ENCODE measurements around the gene ERBB4. TPM values are rescaled to one million over a fixed set of nuclear protein-coding genes. Genes with fewer than 3 reads are reported as not detected.

ERBB4 gene
- total RNA-seq, 1 donor from 2014 or later: 22.6 TPM

DNA sequence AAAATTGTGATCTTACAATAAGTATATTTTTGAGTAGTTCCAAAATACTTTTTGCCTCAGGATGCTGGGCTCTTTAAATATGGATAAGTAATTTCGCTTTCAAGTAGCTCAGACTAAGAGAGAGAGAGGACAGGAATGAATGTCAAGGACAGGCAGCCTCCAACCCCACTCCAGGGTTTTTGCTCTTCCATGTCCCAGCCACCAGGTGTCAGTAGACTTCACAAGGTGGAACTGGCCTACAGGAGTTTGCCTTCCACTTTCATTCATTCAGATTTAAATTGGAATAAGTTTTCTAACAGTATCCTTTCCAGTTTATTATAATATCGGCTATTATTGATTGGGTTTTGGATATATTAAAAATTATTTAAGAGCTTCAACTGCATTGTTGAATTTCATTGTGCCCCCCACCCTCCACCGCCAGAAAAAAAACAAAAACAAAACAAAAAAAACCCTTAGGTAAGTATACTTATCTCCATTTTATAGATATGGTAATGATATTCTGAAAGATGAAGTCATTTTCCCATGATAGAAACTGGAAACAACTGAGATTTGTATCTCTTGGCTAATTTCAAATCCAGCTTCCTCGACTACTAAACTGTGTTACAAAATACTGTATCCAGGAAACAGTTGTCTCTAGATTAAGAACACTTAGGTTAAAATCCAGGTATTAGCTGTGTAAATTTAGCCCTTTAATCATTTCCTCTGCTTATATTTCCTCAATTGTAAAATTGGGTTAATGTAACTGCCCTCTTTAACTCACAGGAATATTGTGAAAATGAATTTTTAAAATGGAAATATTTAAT lies 793.1 kb downstream of the ERBB4 start:
- H3K4me1 ChIP-seq: no peaks in the 10 kb centered on the region
- no peaks in the 10 kb centered on the region for H3K27me3 ChIP-seq
- intact Hi-C loops (cut with DNase I): no loop called here
- H3K27ac ChIP-seq: no peak overlapping the region
- no peaks in the 10 kb centered on the region for H3K36me3 ChIP-seq
- H3K4me3 ChIP-seq: no peak overlapping the region
- TF ChIP-seq, protein P1, sequence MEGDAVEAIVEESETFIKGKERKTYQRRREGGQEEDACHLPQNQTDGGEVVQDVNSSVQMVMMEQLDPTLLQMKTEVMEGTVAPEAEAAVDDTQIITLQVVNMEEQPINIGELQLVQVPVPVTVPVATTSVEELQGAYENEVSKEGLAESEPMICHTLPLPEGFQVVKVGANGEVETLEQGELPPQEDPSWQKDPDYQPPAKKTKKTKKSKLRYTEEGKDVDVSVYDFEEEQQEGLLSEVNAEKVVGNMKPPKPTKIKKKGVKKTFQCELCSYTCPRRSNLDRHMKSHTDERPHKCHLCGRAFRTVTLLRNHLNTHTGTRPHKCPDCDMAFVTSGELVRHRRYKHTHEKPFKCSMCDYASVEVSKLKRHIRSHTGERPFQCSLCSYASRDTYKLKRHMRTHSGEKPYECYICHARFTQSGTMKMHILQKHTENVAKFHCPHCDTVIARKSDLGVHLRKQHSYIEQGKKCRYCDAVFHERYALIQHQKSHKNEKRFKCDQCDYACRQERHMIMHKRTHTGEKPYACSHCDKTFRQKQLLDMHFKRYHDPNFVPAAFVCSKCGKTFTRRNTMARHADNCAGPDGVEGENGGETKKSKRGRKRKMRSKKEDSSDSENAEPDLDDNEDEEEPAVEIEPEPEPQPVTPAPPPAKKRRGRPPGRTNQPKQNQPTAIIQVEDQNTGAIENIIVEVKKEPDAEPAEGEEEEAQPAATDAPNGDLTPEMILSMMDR (IDR thresholded peaks at IDR 0.05): peak; percentile 81
- DNase-seq (no peak), ATAC-seq (peak; percentile 94)
- no peaks in the 10 kb centered on the region for H3K9me3 ChIP-seq

DNA sequence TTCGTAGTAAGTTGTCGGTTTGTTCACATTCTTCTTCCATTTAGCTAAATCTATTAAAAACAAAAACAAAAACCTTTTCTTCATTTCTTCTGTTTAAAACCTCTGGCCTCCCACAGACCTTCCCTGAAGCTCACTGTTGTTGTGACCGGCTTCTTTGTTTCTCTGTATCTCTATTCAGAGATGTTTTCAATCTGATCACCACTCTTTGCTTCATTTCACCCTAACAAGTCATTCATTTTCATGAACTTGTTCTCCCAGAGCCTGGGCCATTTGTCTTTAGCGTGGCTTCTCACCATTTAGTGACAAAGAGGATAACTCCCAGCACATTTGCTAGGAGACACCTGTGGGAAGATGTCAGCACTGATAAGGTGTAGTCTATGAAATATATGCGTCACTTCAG lies 794.2 kb downstream of the ERBB4 start:
- Histone ChIP-seq H3K36me3 (no peaks in the 10 kb centered on the region), H3K9me3 (no peaks in the 10 kb centered on the region), H3K4me1 (no peaks in the 10 kb centered on the region), H3K27ac (no peak overlapping the region), H3K27me3 (no peaks in the 10 kb centered on the region), H3K4me3 (no peak overlapping the region)
- no peak for DNase-seq
- ATAC-seq: no peak
- TF ChIP-seq, protein P1 (IDR thresholded peaks at IDR 0.05): no peak
- intact Hi-C loops (cut with DNase I): no loop called here

DNA sequence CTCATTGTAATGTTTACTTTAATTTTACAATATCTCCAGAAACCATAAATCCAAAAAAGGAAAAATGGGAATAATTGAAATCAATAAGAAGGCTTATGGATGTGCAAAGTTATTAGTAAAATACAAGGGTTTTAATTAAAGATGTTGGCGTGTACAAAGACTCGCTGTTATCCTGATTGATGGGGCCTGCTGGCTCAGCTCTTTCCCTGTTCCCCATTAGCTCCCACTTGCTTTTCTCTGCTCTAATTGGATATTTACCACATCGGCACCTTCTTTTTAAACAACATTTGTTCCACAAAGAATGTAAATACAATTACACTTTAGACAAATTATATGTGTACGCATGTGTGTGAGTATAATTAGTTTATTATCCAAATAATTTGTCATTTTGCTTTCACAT lies 796.6 kb downstream of the ERBB4 start:
- H3K27me3 ChIP-seq: no peaks in the 10 kb centered on the region
- no peak overlapping the region for H3K27ac ChIP-seq
- H3K36me3 ChIP-seq: no peaks in the 10 kb centered on the region
- no peak overlapping the region for H3K4me3 ChIP-seq
- DNase-seq: no peak
- TF ChIP-seq, protein P1 (IDR thresholded peaks at IDR 0.05): no peak
- no peaks in the 10 kb centered on the region for H3K4me1 ChIP-seq
- H3K9me3 ChIP-seq: no peaks in the 10 kb centered on the region
- intact Hi-C loops (cut with DNase I): no loop called here
- ATAC-seq: no peak

DNA sequence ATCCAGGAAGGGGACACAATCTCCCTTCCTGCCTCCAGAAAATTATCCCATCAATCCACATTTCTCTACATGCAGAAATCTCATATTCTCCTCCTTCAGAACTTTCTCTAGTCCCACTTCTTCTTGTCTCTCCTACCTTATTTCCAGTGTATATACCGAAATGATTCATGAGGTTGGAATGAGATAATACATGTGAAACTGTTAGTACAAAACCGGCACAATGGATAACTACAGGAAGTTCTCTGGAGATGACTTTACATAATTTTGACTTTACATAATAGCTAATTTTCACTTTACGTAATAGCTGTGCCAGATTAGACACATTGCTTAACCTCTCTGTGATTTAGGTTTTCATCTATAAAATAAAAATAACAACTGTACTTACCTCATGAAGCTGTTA lies 801.3 kb downstream of the ERBB4 start:
- Histone ChIP-seq H3K27me3 (no peaks in the 10 kb centered on the region), H3K36me3 (no peaks in the 10 kb centered on the region), H3K9me3 (no peaks in the 10 kb centered on the region), H3K4me3 (no peak overlapping the region), H3K27ac (no peak overlapping the region), H3K4me1 (no peaks in the 10 kb centered on the region)
- TF ChIP-seq, protein P1 (IDR thresholded peaks at IDR 0.05): no peak
- no peak for DNase-seq
- intact Hi-C loops (cut with DNase I): no loop called here
- no peak for ATAC-seq

DNA sequence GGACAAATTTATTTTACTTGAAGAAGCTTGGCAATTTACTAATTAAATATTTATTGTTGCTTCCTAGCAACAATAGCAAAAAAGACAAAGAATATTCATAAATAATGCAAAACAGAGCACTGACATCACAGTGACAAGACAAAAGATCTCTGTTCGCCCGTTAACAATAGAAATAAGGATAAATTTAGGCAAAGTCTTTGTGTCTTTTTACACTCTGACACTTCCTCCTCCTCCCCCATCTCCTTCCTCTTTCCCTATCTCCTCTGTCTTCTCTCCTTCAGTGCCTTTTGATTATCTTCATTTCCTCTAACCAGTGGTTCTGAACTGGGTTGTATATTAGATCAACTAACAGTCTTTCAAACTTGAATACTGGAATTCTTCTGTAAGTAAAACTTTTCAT lies 808.4 kb downstream of the ERBB4 start:
- TF ChIP-seq, protein P1 (IDR thresholded peaks at IDR 0.05): no peak
- DNase-seq: no peak
- Histone ChIP-seq H3K27ac (no peak overlapping the region), H3K36me3 (no peaks in the 10 kb centered on the region), H3K9me3 (no peaks in the 10 kb centered on the region), H3K4me3 (no peak overlapping the region), H3K4me1 (no peaks in the 10 kb centered on the region), H3K27me3 (no peaks in the 10 kb centered on the region)
- intact Hi-C loops (cut with DNase I): no loop called here
- ATAC-seq: no peak

Data from upper lobe of right lung (tissue), 1 donor.